ENCODE measurements around the gene PDK1. TPM values are rescaled to one million over a fixed set of nuclear protein-coding genes. Genes with fewer than 3 reads are reported as not detected.

PDK1 gene
- polyA plus RNA-seq, 3 donors, result 5.4 to 10.3 (median 9.7) TPM

DNA sequence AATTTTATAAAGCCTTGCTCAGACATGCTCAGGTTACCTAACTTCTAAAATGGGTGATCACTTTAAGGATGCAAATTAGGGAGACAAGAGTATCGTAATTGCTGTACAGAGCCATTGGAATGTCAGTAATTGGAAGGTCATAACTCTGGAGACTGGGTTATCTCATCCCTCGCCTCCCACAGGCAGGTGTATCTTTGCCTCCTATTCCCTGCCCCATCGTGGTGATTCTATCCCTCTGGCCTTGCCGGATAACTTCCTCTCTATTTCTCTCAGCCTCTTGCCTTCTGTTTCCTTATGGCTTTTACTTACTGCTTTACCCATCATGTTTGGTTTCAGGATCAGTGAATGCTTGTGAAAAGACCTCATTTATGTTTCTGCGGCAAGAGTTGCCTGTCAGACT is 2.5 kb downstream of the PDK1 start:
- Histone ChIP-seq H3K9ac (ENCODE audit: insufficient read depth, low read length, poor library complexity, severe bottlenecking) (no peak overlapping the region), H3K9me3 (replicated peaks in 1 of 2; ENCODE audit: control insufficient read depth in 1 of 2, insufficient read depth in 1 of 2, low read length in 2 of 2) (no peaks in the 10 kb centered on the region), H3K27ac (ENCODE audit: low read depth in 1 of 2, low read length in 2 of 2) (no peak overlapping the region), H3K4me1 (ENCODE audit: control insufficient read depth in 1 of 2, insufficient read depth in 2 of 2, low read length in 2 of 2) (peaks cover 19 to 23% of the 10 kb centered on the region in 2 donors), H3K36me3 (replicated peaks in 1 of 2; ENCODE audit: control insufficient read depth in 1 of 2, insufficient read depth in 2 of 2, low read length in 2 of 2) (peaks cover 7 to 14% of the 10 kb centered on the region in 2 donors), H3K79me2 (ENCODE audit: insufficient read depth, low read length) (peaks cover 18% of the 10 kb centered on the region), H3K4me3 (replicated peaks in 1 of 3; ENCODE audit: low read depth in 2 of 3, low read length in 3 of 3) (no peak overlapping the region), H3K4me2 (replicated peaks; ENCODE audit: extremely low read depth, low read length, poor library complexity, severe bottlenecking) (no peak overlapping the region), H2AFZ (ENCODE audit: insufficient read depth, low read depth, low read length, poor library complexity, severe bottlenecking) (no peak overlapping the region), H3K27me3 (ENCODE audit: control insufficient read depth in 2 of 2, insufficient read depth in 2 of 2, low read length in 2 of 2) (peaks cover 0 to 8% of the 10 kb centered on the region in 2 donors), H4K20me1 (ENCODE audit: insufficient read depth, low read length) (peaks cover 4% of the 10 kb centered on the region)
- no peaks in the 10 kb centered on the region for H3K9me3 Mint-ChIP-seq
- TF ChIP-seq, protein P1, sequence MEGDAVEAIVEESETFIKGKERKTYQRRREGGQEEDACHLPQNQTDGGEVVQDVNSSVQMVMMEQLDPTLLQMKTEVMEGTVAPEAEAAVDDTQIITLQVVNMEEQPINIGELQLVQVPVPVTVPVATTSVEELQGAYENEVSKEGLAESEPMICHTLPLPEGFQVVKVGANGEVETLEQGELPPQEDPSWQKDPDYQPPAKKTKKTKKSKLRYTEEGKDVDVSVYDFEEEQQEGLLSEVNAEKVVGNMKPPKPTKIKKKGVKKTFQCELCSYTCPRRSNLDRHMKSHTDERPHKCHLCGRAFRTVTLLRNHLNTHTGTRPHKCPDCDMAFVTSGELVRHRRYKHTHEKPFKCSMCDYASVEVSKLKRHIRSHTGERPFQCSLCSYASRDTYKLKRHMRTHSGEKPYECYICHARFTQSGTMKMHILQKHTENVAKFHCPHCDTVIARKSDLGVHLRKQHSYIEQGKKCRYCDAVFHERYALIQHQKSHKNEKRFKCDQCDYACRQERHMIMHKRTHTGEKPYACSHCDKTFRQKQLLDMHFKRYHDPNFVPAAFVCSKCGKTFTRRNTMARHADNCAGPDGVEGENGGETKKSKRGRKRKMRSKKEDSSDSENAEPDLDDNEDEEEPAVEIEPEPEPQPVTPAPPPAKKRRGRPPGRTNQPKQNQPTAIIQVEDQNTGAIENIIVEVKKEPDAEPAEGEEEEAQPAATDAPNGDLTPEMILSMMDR (IDR thresholded peaks at IDR 0.05), result no peak
- H3K4me1 Mint-ChIP-seq, result peaks cover 25% of the 10 kb centered on the region
- intact Hi-C loops (cut with micrococcal nuclease), result loop anchor here in 1 of 2 donors (10.0 kb wide), 1 partner anchor 1634 kb away; the partner anchor contains the start of gene GORASP2
- DNase-seq, result no peak
- no peak overlapping the region for H3K27ac Mint-ChIP-seq
- peaks cover 2 to 8% (median 6%) of the 10 kb centered on the region in 3 donors for H3K27me3 Mint-ChIP-seq (ENCODE audit: low read depth in 3 of 3)
- H3K36me3 Mint-ChIP-seq, result peaks cover 16 to 27% of the 10 kb centered on the region in 2 donors
- 86% methylated on average over 2 of the region's 5 CpGs for WGBS (ENCODE audit: insufficient coverage)
- H3K4me3 Mint-ChIP-seq, result no peak overlapping the region

DNA sequence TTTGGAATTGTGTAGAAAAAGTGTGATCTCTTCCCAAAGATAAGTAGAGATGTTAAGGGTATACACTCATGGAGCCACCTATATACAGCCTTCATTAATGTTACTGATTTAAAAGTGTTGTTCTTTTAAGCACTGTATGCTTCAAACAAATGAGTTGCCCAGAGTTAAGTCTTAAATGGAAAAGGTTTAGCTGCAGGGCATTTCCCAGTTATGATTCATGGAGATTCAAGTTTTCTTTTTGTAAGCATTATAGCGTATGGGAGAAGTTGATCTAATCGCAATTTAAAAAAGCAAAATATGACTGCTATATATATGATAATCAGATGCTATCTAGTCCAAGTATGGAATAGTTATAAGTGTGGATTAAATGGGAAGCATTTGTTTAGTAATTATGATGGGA is 4.8 kb downstream of the PDK1 start:
- no peak for DNase-seq

More for the DNA sequence above, 4.8 kb downstream of the PDK1 start:
- Histone ChIP-seq H3K27ac (ENCODE audit: low read depth in 1 of 2, low read length in 2 of 2) (no peak overlapping the region), H3K79me2 (ENCODE audit: insufficient read depth, low read length) (peaks cover 18% of the 10 kb centered on the region), H3K9me3 (replicated peaks in 1 of 2; ENCODE audit: control insufficient read depth in 1 of 2, insufficient read depth in 1 of 2, low read length in 2 of 2) (no peaks in the 10 kb centered on the region), H3K36me3 (replicated peaks in 1 of 2; ENCODE audit: control insufficient read depth in 1 of 2, insufficient read depth in 2 of 2, low read length in 2 of 2) (peaks cover 25 to 37% of the 10 kb centered on the region in 2 donors), H3K4me3 (replicated peaks in 1 of 3; ENCODE audit: low read depth in 2 of 3, low read length in 3 of 3) (no peak overlapping the region), H2AFZ (ENCODE audit: insufficient read depth, low read depth, low read length, poor library complexity, severe bottlenecking) (no peak overlapping the region), H3K4me1 (ENCODE audit: control insufficient read depth in 1 of 2, insufficient read depth in 2 of 2, low read length in 2 of 2) (peaks cover 12 to 14% of the 10 kb centered on the region in 2 donors), H4K20me1 (ENCODE audit: insufficient read depth, low read length) (peaks cover 4% of the 10 kb centered on the region), H3K27me3 (ENCODE audit: control insufficient read depth in 2 of 2, insufficient read depth in 2 of 2, low read length in 2 of 2) (no peaks in the 10 kb centered on the region), H3K9ac (ENCODE audit: insufficient read depth, low read length, poor library complexity, severe bottlenecking) (no peak overlapping the region), H3K4me2 (replicated peaks; ENCODE audit: extremely low read depth, low read length, poor library complexity, severe bottlenecking) (no peak overlapping the region)
- WGBS (ENCODE audit: insufficient coverage), result no CpG with 5 or more reads among the region's 2 CpGs
- no peak overlapping the region for H3K27ac Mint-ChIP-seq
- intact Hi-C loops (cut with micrococcal nuclease), result no loop called here
- H3K4me1 Mint-ChIP-seq, result peaks cover 15% of the 10 kb centered on the region
- H3K9me3 Mint-ChIP-seq, result no peaks in the 10 kb centered on the region
- TF ChIP-seq, protein P1 (IDR thresholded peaks at IDR 0.05), result no peak
- no peak overlapping the region for H3K4me3 Mint-ChIP-seq
- no peaks in the 10 kb centered on the region for H3K27me3 Mint-ChIP-seq (ENCODE audit: low read depth in 3 of 3)
- peaks cover 29 to 46% of the 10 kb centered on the region in 2 donors for H3K36me3 Mint-ChIP-seq

Data from CD14-positive monocyte (primary cell).